ENCODE data around the gene NAA16.

The NAA16 gene

DNA sequence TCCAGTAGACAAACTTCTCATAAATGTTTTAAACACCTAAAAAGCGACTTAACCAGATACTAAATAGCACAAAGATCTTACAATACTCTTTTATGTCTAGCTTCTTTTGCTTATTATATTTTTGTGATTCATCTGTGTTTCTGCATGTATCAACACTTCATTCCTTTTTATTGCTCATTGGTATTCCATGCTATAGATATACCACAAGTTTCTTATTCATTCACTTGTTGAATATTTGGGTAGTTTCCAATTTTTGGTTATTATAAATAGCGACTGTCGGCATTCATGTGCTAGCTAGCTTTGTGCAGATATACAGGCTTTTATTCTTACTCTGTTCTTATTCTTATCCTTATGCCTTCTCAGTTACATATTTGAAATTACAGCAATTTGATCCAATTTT is 96.3 kb downstream of the NAA16 start:
- no peak for ATAC-seq
- TF ChIP-seq ZNF8 (CRISPR knock-in tag; IDR thresholded peaks at IDR 0.05) (peak; percentile 72), TCF4 (CRISPR knock-in tag; IDR thresholded peaks at IDR 0.05; ENCODE audit: borderline replicate concordance) (no peak), ESRRG (CRISPR knock-in tag; IDR thresholded peaks at IDR 0.05) (no peak)

DNA sequence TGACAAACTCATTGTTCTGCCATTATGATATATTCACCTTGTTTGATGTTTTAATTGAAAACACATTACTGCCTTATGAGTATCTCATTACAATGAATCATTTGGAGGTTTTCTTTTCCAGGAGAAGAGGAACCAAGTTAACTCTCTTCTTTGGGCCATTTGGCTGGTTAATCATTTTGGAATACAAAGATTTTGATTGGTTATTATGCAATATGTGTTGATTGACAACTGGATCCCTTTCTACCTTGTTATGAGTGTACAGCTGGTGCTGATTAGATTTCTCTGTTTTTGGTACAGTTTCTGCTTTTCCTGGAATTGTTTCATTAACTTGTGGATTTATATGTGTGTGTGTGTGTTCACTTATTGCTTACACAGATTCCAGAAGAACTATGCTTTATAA is 97.1 kb downstream of the NAA16 start:
- TF ChIP-seq ISL1 (CRISPR knock-in tag; IDR thresholded peaks at IDR 0.05) (no peak), ZNF8 (CRISPR knock-in tag; IDR thresholded peaks at IDR 0.05) (no peak), OSR1 (CRISPR knock-in tag; IDR thresholded peaks at IDR 0.05) (no peak), ZFP3 (CRISPR knock-in tag; IDR thresholded peaks at IDR 0.05) (no peak), ZC3H10 (CRISPR knock-in tag; IDR thresholded peaks at IDR 0.05) (no peak), TCF4 (CRISPR knock-in tag; IDR thresholded peaks at IDR 0.05; ENCODE audit: borderline replicate concordance) (no peak), ARNTL (CRISPR knock-in tag; IDR thresholded peaks at IDR 0.05; ENCODE audit: borderline replicate concordance, low read depth) (no peak)
- TF ChIP-seq, protein P1, sequence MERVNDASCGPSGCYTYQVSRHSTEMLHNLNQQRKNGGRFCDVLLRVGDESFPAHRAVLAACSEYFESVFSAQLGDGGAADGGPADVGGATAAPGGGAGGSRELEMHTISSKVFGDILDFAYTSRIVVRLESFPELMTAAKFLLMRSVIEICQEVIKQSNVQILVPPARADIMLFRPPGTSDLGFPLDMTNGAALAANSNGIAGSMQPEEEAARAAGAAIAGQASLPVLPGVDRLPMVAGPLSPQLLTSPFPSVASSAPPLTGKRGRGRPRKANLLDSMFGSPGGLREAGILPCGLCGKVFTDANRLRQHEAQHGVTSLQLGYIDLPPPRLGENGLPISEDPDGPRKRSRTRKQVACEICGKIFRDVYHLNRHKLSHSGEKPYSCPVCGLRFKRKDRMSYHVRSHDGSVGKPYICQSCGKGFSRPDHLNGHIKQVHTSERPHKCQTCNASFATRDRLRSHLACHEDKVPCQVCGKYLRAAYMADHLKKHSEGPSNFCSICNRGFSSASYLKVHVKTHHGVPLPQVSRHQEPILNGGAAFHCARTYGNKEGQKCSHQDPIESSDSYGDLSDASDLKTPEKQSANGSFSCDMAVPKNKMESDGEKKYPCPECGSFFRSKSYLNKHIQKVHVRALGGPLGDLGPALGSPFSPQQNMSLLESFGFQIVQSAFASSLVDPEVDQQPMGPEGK (CRISPR knock-in tag; IDR thresholded peaks at IDR 0.05; ENCODE audit: borderline replicate concordance), result no peak

DNA sequence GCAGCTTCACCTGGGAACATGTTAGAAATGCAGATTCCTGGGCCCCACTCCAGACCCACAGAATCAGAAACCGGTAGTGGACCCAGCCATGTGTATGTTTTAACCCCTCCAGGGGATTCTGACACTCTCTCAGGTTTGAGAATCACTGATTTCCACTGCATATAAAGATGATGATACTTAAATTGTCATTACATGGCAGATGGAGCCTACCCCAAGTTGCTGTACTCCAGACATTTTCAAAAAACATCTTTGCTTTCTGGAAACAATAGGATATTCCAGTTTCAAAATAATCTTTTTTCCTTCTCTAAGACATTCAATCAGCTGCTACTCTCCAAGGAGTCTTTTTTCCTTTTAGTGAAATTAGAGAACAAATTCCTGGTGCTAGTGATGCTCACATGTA is 97.7 kb downstream of the NAA16 start:
- TF ChIP-seq CSDC2 (CRISPR knock-in tag; IDR thresholded peaks at IDR 0.05) (no peak), ZC3H10 (CRISPR knock-in tag; IDR thresholded peaks at IDR 0.05) (no peak), ESRRG (CRISPR knock-in tag; IDR thresholded peaks at IDR 0.05) (no peak), SNAI2 (CRISPR knock-in tag; IDR thresholded peaks at IDR 0.05) (no peak), PPARA (CRISPR knock-in tag; IDR thresholded peaks at IDR 0.05; ENCODE audit: borderline replicate concordance) (no peak), TOX (CRISPR knock-in tag; IDR thresholded peaks at IDR 0.05; ENCODE audit: borderline replicate concordance) (no peak), OSR1 (CRISPR knock-in tag; IDR thresholded peaks at IDR 0.05) (no peak), ISL1 (CRISPR knock-in tag; IDR thresholded peaks at IDR 0.05) (no peak), ZFP3 (CRISPR knock-in tag; IDR thresholded peaks at IDR 0.05) (no peak), ZNF8 (CRISPR knock-in tag; IDR thresholded peaks at IDR 0.05) (no peak), ARNTL (CRISPR knock-in tag; IDR thresholded peaks at IDR 0.05; ENCODE audit: borderline replicate concordance, low read depth) (no peak)
- TF ChIP-seq, protein P2, sequence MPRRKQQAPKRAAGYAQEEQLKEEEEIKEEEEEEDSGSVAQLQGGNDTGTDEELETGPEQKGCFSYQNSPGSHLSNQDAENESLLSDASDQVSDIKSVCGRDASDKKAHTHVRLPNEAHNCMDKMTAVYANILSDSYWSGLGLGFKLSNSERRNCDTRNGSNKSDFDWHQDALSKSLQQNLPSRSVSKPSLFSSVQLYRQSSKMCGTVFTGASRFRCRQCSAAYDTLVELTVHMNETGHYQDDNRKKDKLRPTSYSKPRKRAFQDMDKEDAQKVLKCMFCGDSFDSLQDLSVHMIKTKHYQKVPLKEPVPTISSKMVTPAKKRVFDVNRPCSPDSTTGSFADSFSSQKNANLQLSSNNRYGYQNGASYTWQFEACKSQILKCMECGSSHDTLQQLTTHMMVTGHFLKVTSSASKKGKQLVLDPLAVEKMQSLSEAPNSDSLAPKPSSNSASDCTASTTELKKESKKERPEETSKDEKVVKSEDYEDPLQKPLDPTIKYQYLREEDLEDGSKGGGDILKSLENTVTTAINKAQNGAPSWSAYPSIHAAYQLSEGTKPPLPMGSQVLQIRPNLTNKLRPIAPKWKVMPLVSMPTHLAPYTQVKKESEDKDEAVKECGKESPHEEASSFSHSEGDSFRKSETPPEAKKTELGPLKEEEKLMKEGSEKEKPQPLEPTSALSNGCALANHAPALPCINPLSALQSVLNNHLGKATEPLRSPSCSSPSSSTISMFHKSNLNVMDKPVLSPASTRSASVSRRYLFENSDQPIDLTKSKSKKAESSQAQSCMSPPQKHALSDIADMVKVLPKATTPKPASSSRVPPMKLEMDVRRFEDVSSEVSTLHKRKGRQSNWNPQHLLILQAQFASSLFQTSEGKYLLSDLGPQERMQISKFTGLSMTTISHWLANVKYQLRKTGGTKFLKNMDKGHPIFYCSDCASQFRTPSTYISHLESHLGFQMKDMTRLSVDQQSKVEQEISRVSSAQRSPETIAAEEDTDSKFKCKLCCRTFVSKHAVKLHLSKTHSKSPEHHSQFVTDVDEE (CRISPR knock-in tag; IDR thresholded peaks at IDR 0.05), result no peak
- TF ChIP-seq, protein P3, sequence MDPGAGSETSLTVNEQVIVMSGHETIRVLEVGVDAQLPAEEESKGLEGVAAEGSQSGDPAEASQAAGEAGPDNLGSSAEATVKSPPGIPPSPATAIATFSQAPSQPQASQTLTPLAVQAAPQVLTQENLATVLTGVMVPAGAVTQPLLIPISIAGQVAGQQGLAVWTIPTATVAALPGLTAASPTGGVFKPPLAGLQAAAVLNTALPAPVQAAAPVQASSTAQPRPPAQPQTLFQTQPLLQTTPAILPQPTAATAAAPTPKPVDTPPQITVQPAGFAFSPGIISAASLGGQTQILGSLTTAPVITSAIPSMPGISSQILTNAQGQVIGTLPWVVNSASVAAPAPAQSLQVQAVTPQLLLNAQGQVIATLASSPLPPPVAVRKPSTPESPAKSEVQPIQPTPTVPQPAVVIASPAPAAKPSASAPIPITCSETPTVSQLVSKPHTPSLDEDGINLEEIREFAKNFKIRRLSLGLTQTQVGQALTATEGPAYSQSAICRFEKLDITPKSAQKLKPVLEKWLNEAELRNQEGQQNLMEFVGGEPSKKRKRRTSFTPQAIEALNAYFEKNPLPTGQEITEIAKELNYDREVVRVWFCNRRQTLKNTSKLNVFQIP (CRISPR knock-in tag; IDR thresholded peaks at IDR 0.05; ENCODE audit: borderline replicate concordance, low read depth), result no peak
- TF ChIP-seq, protein P4, sequence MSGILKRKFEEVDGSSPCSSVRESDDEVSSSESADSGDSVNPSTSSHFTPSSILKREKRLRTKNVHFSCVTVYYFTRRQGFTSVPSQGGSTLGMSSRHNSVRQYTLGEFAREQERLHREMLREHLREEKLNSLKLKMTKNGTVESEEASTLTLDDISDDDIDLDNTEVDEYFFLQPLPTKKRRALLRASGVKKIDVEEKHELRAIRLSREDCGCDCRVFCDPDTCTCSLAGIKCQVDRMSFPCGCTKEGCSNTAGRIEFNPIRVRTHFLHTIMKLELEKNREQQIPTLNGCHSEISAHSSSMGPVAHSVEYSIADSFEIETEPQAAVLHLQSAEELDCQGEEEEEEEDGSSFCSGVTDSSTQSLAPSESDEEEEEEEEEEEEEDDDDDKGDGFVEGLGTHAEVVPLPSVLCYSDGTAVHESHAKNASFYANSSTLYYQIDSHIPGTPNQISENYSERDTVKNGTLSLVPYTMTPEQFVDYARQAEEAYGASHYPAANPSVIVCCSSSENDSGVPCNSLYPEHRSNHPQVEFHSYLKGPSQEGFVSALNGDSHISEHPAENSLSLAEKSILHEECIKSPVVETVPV (CRISPR knock-in tag; IDR thresholded peaks at IDR 0.05), result no peak
- TF ChIP-seq, protein P5, sequence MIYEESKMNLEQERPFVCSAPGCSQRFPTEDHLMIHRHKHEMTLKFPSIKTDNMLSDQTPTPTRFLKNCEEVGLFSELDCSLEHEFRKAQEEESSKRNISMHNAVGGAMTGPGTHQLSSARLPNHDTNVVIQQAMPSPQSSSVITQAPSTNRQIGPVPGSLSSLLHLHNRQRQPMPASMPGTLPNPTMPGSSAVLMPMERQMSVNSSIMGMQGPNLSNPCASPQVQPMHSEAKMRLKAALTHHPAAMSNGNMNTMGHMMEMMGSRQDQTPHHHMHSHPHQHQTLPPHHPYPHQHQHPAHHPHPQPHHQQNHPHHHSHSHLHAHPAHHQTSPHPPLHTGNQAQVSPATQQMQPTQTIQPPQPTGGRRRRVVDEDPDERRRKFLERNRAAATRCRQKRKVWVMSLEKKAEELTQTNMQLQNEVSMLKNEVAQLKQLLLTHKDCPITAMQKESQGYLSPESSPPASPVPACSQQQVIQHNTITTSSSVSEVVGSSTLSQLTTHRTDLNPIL (CRISPR knock-in tag; IDR thresholded peaks at IDR 0.05; ENCODE audit: low read depth), result no peak
- ATAC-seq, result no peak

More for the DNA sequence above, 97.1 kb downstream of the NAA16 start:
- ATAC-seq, result no peak

DNA sequence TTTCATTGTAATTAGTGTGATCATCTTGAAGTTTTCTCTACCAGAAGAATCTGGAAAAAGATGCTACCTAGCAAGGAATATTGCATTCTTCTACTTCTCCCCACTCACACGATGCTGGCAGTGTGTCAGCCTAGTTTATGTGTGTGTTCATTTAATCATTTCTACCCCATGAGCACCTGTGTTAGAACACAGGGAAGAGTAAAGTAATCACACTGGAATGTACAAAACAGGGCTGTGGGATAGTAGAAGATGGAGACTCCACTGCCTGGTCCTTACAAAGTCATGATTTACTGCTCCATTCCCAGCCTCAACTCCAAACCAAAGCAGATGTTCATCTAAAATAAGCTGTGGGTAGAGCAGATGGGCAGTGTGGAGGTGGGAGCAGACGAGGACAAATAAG is 98.5 kb downstream of the NAA16 start:
- no peak for ATAC-seq
- TF ChIP-seq TCF4 (CRISPR knock-in tag; IDR thresholded peaks at IDR 0.05; ENCODE audit: borderline replicate concordance), result no peak
- TF ChIP-seq ISL1 (CRISPR knock-in tag; IDR thresholded peaks at IDR 0.05), result no peak
- TF ChIP-seq, protein P2 (CRISPR knock-in tag; IDR thresholded peaks at IDR 0.05), result no peak
- no peak for TF ChIP-seq TOX (CRISPR knock-in tag; IDR thresholded peaks at IDR 0.05; ENCODE audit: borderline replicate concordance)
- TF ChIP-seq ZFP3 (CRISPR knock-in tag; IDR thresholded peaks at IDR 0.05), result no peak
- TF ChIP-seq ZNF8 (CRISPR knock-in tag; IDR thresholded peaks at IDR 0.05), result no peak
- TF ChIP-seq, protein P4 (CRISPR knock-in tag; IDR thresholded peaks at IDR 0.05), result no peak
- TF ChIP-seq SNAI2 (CRISPR knock-in tag; IDR thresholded peaks at IDR 0.05), result no peak
- TF ChIP-seq RARB (CRISPR knock-in tag; IDR thresholded peaks at IDR 0.05), result no peak
- TF ChIP-seq ZC3H10 (CRISPR knock-in tag; IDR thresholded peaks at IDR 0.05), result no peak
- TF ChIP-seq OSR1 (CRISPR knock-in tag; IDR thresholded peaks at IDR 0.05), result no peak
- TF ChIP-seq ZNF70 (CRISPR knock-in tag; IDR thresholded peaks at IDR 0.05), result no peak
